ENCODE data around the gene STAB2. TPM values are rescaled to one million over a fixed set of nuclear protein-coding genes. Genes with fewer than 3 reads are reported as not detected.

STAB2 gene
- total RNA-seq, 1 experiment from 2014 or later = not detected

DNA sequence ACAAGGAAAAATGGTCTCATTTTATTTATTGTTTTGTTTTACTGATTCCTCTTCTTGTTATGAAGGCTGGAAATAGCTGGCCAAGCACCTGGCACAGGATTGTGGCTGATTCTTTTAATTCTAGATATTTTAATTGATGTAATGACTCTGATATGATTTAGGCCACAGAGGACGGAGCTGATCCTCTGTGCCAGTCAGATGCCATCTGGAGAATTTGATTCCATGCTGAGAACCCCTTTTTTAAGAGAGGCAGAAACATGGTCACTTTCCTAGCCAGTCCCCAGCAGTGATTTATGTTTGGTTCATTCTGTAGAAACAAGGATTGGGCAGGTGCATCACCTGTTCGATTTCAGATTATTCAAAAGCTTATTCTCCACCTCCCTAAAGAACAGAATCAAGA is 77.6 kb downstream of the STAB2 start:
- Histone ChIP-seq H3K9ac (ENCODE audit: low read length) (no peak overlapping the region), H3K27me3 (ENCODE audit: low read length) (no peaks in the 10 kb centered on the region), H3K27ac (ENCODE audit: low read length) (no peak overlapping the region), H2AFZ (ENCODE audit: low read length) (no peak overlapping the region), H3K79me2 (ENCODE audit: low read length) (no peaks in the 10 kb centered on the region), H4K20me1 (ENCODE audit: insufficient read depth, low read depth, low read length) (no peaks in the 10 kb centered on the region), H3K36me3 (ENCODE audit: insufficient read depth, low read length) (no peaks in the 10 kb centered on the region), H3K9me2 (replicated peaks; ENCODE audit: insufficient read depth, low read length) (no peaks in the 10 kb centered on the region), H3K4me3 (ENCODE audit: low read length) (no peak overlapping the region), H3K4me2 (ENCODE audit: low read depth, low read length, poor library complexity, severe bottlenecking) (no peak overlapping the region), H3K9me3 (ENCODE audit: low read length) (no peaks in the 10 kb centered on the region), H3K4me1 (ENCODE audit: low read length) (no peaks in the 10 kb centered on the region)
- no peak for DNase-seq

DNA sequence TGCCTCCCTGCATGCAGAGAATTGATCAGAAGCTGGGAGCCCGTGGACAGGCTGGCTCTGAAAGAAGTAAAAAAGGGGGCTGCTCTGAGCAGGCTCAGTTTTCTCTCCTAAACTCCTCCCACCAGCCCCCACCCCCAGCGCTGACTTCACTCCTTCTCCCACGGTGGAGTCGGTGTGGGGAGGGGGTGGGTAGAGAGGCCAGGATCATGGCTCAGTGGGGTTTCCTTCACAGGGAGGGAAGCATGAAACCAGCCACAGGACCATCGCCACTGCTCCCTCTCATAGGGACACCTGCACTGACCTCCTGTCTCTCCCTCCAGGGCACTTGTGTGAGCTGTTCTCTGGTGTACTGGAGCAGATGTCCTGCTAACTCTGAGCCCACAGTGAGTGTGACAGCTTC is 78.9 kb downstream of the STAB2 start:
- H3K36me3 ChIP-seq (ENCODE audit: insufficient read depth, low read length) = no peaks in the 10 kb centered on the region
- H3K27ac ChIP-seq (ENCODE audit: low read length) = no peak overlapping the region
- no peaks in the 10 kb centered on the region for H3K79me2 ChIP-seq (ENCODE audit: low read length)
- no peak overlapping the region for H3K9ac ChIP-seq (ENCODE audit: low read length)
- no peak overlapping the region for H3K4me2 ChIP-seq (ENCODE audit: low read depth, low read length, poor library complexity, severe bottlenecking)
- no peak overlapping the region for H2AFZ ChIP-seq (ENCODE audit: low read length)
- no peaks in the 10 kb centered on the region for H3K4me1 ChIP-seq (ENCODE audit: low read length)
- no peaks in the 10 kb centered on the region for H4K20me1 ChIP-seq (ENCODE audit: insufficient read depth, low read depth, low read length)
- H3K4me3 ChIP-seq (ENCODE audit: low read length) = no peak overlapping the region
- H3K9me3 ChIP-seq (ENCODE audit: low read length) = no peaks in the 10 kb centered on the region
- H3K27me3 ChIP-seq (ENCODE audit: low read length) = no peaks in the 10 kb centered on the region
- DNase-seq = no peak
- H3K9me2 ChIP-seq (replicated peaks; ENCODE audit: insufficient read depth, low read length) = no peaks in the 10 kb centered on the region

DNA sequence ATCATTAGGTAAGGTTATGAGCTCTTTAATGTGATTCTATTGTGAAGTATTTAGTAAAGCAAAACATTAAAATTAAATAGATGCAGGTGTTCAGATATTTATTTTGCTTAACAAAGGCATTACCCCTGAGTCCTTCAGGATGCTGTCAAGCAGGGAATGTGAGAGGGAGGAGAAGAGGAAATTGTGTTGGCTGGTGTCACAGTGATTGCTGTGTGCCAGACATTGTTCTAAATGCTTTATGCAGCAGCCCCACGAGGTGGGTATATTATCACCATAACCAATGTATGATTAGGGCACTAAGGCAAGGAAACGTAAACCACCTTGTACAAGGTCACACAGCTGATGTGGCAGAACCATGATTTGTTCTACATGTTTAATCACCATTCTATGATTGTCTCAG is 80.1 kb downstream of the STAB2 start:
- no peak for DNase-seq
- H3K4me2 ChIP-seq (ENCODE audit: low read depth, low read length, poor library complexity, severe bottlenecking) = no peak overlapping the region
- H3K9me2 ChIP-seq (replicated peaks; ENCODE audit: insufficient read depth, low read length) = no peaks in the 10 kb centered on the region
- no peak overlapping the region for H3K27ac ChIP-seq (ENCODE audit: low read length)
- no peak overlapping the region for H2AFZ ChIP-seq (ENCODE audit: low read length)
- no peak overlapping the region for H3K9ac ChIP-seq (ENCODE audit: low read length)
- no peak overlapping the region for H3K4me3 ChIP-seq (ENCODE audit: low read length)
- no peaks in the 10 kb centered on the region for H3K9me3 ChIP-seq (ENCODE audit: low read length)
- no peaks in the 10 kb centered on the region for H3K27me3 ChIP-seq (ENCODE audit: low read length)
- H3K36me3 ChIP-seq (ENCODE audit: insufficient read depth, low read length) = no peaks in the 10 kb centered on the region
- no peaks in the 10 kb centered on the region for H4K20me1 ChIP-seq (ENCODE audit: insufficient read depth, low read depth, low read length)
- no peaks in the 10 kb centered on the region for H3K79me2 ChIP-seq (ENCODE audit: low read length)
- H3K4me1 ChIP-seq (ENCODE audit: low read length) = no peaks in the 10 kb centered on the region

DNA sequence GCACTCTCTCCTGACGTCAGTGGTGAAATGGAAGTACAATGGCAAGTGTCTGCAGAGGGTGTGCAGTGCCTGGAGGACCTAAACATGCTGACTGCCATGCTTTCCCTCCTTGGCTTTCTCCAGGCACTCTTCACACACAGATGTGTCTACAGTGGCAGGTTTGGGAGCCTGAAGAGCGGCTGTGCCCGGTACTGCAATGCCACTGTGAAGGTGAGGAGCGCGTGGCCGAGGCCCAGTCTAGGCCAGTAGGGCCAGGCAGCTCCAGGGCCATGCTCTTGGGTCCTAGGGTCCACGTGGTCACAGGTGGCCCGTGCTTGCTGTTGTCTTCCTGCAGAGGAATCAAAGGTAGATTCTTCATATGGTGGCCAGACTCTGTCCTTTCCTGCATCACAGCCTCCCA is 81.4 kb downstream of the STAB2 start:
- Histone ChIP-seq H3K4me3 (ENCODE audit: low read length) (no peak overlapping the region), H3K4me1 (ENCODE audit: low read length) (no peaks in the 10 kb centered on the region), H3K9ac (ENCODE audit: low read length) (no peak overlapping the region), H3K9me2 (replicated peaks; ENCODE audit: insufficient read depth, low read length) (no peaks in the 10 kb centered on the region), H4K20me1 (ENCODE audit: insufficient read depth, low read depth, low read length) (no peaks in the 10 kb centered on the region), H2AFZ (ENCODE audit: low read length) (no peak overlapping the region), H3K4me2 (ENCODE audit: low read depth, low read length, poor library complexity, severe bottlenecking) (no peak overlapping the region), H3K27ac (ENCODE audit: low read length) (no peak overlapping the region), H3K9me3 (ENCODE audit: low read length) (no peaks in the 10 kb centered on the region), H3K79me2 (ENCODE audit: low read length) (no peaks in the 10 kb centered on the region), H3K27me3 (ENCODE audit: low read length) (no peaks in the 10 kb centered on the region), H3K36me3 (ENCODE audit: insufficient read depth, low read length) (no peaks in the 10 kb centered on the region)
- no peak for DNase-seq

DNA sequence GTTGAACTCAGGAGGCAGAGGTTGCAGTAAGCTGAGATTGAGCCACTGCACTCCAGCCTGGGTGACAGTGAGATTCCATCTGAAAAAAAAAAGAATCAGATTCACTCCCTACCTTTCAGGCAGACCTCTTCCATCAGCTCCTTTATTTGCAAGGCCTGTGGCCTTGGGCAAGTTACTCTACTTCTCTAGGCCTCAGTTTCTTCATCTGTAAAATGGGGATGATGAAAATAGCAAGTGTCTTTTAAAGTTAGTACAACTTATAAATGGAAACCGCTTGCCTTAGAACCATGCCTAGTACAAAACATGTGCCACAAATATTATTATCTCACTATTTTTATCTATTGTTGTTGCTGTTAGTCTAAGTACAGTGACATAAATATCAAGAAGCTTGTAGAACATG is 84.3 kb downstream of the STAB2 start:
- Histone ChIP-seq H3K9me2 (replicated peaks; ENCODE audit: insufficient read depth, low read length) (no peaks in the 10 kb centered on the region), H3K27ac (ENCODE audit: low read length) (no peak overlapping the region), H3K36me3 (ENCODE audit: insufficient read depth, low read length) (no peaks in the 10 kb centered on the region), H3K9ac (ENCODE audit: low read length) (no peak overlapping the region), H3K27me3 (ENCODE audit: low read length) (no peaks in the 10 kb centered on the region), H3K9me3 (ENCODE audit: low read length) (no peaks in the 10 kb centered on the region), H3K4me2 (ENCODE audit: low read depth, low read length, poor library complexity, severe bottlenecking) (no peak overlapping the region), H4K20me1 (ENCODE audit: insufficient read depth, low read depth, low read length) (no peaks in the 10 kb centered on the region), H3K4me3 (ENCODE audit: low read length) (no peak overlapping the region), H3K4me1 (ENCODE audit: low read length) (no peaks in the 10 kb centered on the region), H3K79me2 (ENCODE audit: low read length) (no peaks in the 10 kb centered on the region), H2AFZ (ENCODE audit: low read length) (no peak overlapping the region)
- DNase-seq = no peak

DNA sequence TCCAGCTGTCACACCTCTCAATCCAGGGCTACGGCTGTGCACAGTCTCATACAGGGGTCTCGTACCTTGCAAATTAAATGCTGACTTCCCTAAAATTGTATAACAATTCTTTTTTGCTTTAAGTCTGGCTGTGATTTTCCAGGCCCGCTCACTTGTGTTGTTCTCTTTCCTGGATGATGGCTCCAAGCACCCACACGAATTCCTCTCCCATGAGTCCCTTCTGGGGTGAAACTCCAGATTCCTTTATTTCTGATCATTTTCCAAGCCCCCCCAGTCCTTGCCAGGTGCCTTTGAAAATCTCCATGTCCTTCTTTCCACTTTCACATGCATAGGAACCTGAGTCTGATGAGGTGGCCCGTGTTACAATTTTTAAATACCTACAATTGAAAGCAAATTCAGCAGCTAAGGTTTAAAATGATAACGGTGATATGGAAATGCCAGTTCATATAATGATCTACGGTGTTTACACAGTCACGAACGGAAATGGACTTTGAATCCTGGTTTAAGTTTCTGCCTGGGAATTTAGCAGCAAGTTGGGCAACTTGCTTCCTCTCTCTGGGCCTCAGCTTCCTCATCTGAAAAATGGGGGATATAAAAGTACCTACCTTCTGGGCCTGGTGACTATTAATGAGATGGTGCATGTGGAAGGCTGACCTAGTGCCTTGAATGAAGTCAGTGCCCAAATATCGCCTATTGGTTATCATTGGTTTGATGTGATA is 85.5 kb downstream of the STAB2 start:
- Histone ChIP-seq H3K9me2 (replicated peaks; ENCODE audit: insufficient read depth, low read length) (no peaks in the 10 kb centered on the region), H3K4me2 (ENCODE audit: low read depth, low read length, poor library complexity, severe bottlenecking) (no peak overlapping the region), H3K27me3 (ENCODE audit: low read length) (no peaks in the 10 kb centered on the region), H3K36me3 (ENCODE audit: insufficient read depth, low read length) (no peaks in the 10 kb centered on the region), H3K4me1 (ENCODE audit: low read length) (no peaks in the 10 kb centered on the region), H3K79me2 (ENCODE audit: low read length) (no peaks in the 10 kb centered on the region), H4K20me1 (ENCODE audit: insufficient read depth, low read depth, low read length) (no peaks in the 10 kb centered on the region), H3K27ac (ENCODE audit: low read length) (no peak overlapping the region), H3K9ac (ENCODE audit: low read length) (no peak overlapping the region), H2AFZ (ENCODE audit: low read length) (no peak overlapping the region), H3K9me3 (ENCODE audit: low read length) (no peaks in the 10 kb centered on the region), H3K4me3 (ENCODE audit: low read length) (no peak overlapping the region)
- no peak for DNase-seq

DNA sequence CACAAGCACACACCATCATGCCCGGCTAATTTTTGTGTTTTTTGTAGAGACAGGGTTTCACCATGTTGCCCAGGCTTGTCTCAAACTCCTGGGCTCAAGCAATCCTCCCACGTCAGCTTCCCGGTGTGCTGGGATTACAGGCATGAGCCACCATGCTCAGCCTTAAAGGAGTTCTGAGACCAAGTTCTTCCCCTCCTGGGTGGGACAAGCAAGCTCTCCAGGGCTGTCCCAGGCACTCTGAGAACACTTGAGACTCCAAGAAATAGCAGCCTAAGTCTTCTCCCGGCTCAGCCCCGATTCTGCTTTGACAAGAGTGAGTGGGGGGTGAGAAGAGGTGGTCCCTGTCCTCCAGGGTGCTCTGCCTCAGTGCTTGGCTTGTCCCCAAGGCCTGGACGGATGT is 86.4 kb downstream of the STAB2 start:
- Histone ChIP-seq H3K4me1 (ENCODE audit: low read length) (no peaks in the 10 kb centered on the region), H4K20me1 (ENCODE audit: insufficient read depth, low read depth, low read length) (no peaks in the 10 kb centered on the region), H3K36me3 (ENCODE audit: insufficient read depth, low read length) (no peaks in the 10 kb centered on the region), H3K4me3 (ENCODE audit: low read length) (no peak overlapping the region), H3K9me3 (ENCODE audit: low read length) (no peaks in the 10 kb centered on the region), H3K9me2 (replicated peaks; ENCODE audit: insufficient read depth, low read length) (no peaks in the 10 kb centered on the region), H3K27me3 (ENCODE audit: low read length) (no peaks in the 10 kb centered on the region), H3K4me2 (ENCODE audit: low read depth, low read length, poor library complexity, severe bottlenecking) (no peak overlapping the region), H3K79me2 (ENCODE audit: low read length) (no peaks in the 10 kb centered on the region), H3K27ac (ENCODE audit: low read length) (no peak overlapping the region), H2AFZ (ENCODE audit: low read length) (no peak overlapping the region), H3K9ac (ENCODE audit: low read length) (no peak overlapping the region)
- DNase-seq = no peak

DNA sequence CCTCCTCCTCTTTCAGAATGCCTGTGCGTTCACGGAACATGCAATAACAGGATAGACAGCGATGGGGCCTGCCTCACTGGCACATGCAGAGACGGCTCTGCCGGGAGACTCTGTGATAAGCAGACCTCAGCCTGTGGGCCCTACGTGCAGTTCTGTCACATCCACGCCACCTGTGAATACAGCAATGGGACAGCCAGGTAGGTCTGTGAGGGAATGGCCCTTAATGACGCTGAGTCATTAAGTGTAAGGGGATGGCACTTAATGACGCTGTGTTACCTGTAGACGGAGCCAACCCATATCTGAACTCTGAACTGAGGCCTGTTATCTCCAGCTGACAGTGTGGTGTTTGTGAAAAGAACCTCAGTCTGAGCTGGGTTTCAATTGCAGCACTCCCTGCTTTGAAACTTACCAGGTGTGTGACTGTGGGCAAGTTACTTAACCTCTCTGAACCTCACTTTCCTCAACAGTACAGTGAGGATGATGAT is 86.9 kb downstream of the STAB2 start:
- H3K4me3 ChIP-seq (ENCODE audit: low read length) = no peak overlapping the region
- no peaks in the 10 kb centered on the region for H3K79me2 ChIP-seq (ENCODE audit: low read length)
- H4K20me1 ChIP-seq (ENCODE audit: insufficient read depth, low read depth, low read length) = no peaks in the 10 kb centered on the region
- H3K36me3 ChIP-seq (ENCODE audit: insufficient read depth, low read length) = no peaks in the 10 kb centered on the region
- H3K27me3 ChIP-seq (ENCODE audit: low read length) = no peaks in the 10 kb centered on the region
- H2AFZ ChIP-seq (ENCODE audit: low read length) = no peak overlapping the region
- DNase-seq = no peak
- no peak overlapping the region for H3K9ac ChIP-seq (ENCODE audit: low read length)
- no peaks in the 10 kb centered on the region for H3K9me2 ChIP-seq (replicated peaks; ENCODE audit: insufficient read depth, low read length)
- H3K4me2 ChIP-seq (ENCODE audit: low read depth, low read length, poor library complexity, severe bottlenecking) = no peak overlapping the region
- no peaks in the 10 kb centered on the region for H3K4me1 ChIP-seq (ENCODE audit: low read length)
- H3K9me3 ChIP-seq (ENCODE audit: low read length) = no peaks in the 10 kb centered on the region
- no peak overlapping the region for H3K27ac ChIP-seq (ENCODE audit: low read length)

Measured in Karpas-422 (cell line).